Measurements from ENCODE around the gene STX16. TPM values are rescaled to one million over a fixed set of nuclear protein-coding genes. Genes with fewer than 3 reads are reported as not detected.

STX16 gene
- total and polyA plus RNA-seq, 2 donors (not counting 1 experiment from before 2014, with no cell fraction given), result 110 to 117 TPM

GRCh38 chr20:58650181-58650775 is 805 bp upstream of the STX16 start:
- H3K27me3 Mint-ChIP-seq, result no peaks in the 10 kb centered on the region
- peak overlapping the region; percentile 98 for H2AFZ ChIP-seq (ENCODE audit: insufficient read depth, low read depth, low read length, poor library complexity, severe bottlenecking)
- peaks cover 39% of the 10 kb centered on the region for H3K79me2 ChIP-seq (ENCODE audit: control insufficient read depth, insufficient read depth, low read length)
- peaks cover 0 to 3% (median 0%) of the 10 kb centered on the region in 4 experiments for H3K27me3 ChIP-seq (replicated peaks in 1 of 4; ENCODE audit: control extremely low read depth in 1 of 4, control insufficient read depth in 3 of 4, insufficient read depth in 4 of 4, low read length in 3 of 4)
- H3K27ac Mint-ChIP-seq, result no peak overlapping the region
- peak overlapping the region; percentile 84 to 95 for H3K27ac ChIP-seq (ENCODE audit: low read length in 2 of 2)
- peak overlapping the region; percentile 100 for H3K4me3 Mint-ChIP-seq
- under 1% methylated on average over 55 of the region's 62 CpGs for WGBS (ENCODE audit: insufficient coverage)
- peaks cover 20% of the 10 kb centered on the region for H3K4me1 Mint-ChIP-seq
- H3K9me3 ChIP-seq (ENCODE audit: control extremely low read depth in 1 of 3, control insufficient read depth in 2 of 3, insufficient read depth in 1 of 3, low read length in 2 of 3), result no peaks in the 10 kb centered on the region
- intact Hi-C loops (cut with micrococcal nuclease), result loop anchor here (1.0 to 5.0 kb wide), 7 partner anchors 15 to 1292 kb away; partner anchors contain the start of genes FAM217B, GNAS, GNAS-AS1 and PPP1R3D
- POLR2A ChIA-PET, result interaction anchor here (0.6 to 2.3 kb wide), 5 partner anchors 16 to 572 kb away, joined by 3 to 11 read pairs (median 3); partner anchors contain the start of gene VAPB
- H3K36me3 ChIP-seq (replicated peaks in 1 of 2; ENCODE audit: control extremely low read depth in 1 of 2, control insufficient read depth in 1 of 2, extremely low read depth in 1 of 2, insufficient read depth in 2 of 2, low read length in 1 of 2), result peaks cover 0 to 3% of the 10 kb centered on the region in 2 experiments
- H4K20me1 ChIP-seq (ENCODE audit: control insufficient read depth, insufficient read depth, low read length, poor library complexity, severe bottlenecking), result no peaks in the 10 kb centered on the region
- DNase-seq (peak; percentile 66), ATAC-seq (ENCODE audit: low read depth) (peak; percentile 14)
- H3K9me3 Mint-ChIP-seq (ENCODE audit: insufficient read depth), result no peaks in the 10 kb centered on the region
- TF ChIP-seq CTCF (IDR thresholded peaks at IDR 0.05) (no peak), EZH2 (IDR thresholded peaks at IDR 0.05; ENCODE audit: borderline replicate concordance, insufficient read depth, low read depth, low read length, poor library complexity, severe bottlenecking) (no peak)
- CTCF ChIA-PET, result interaction anchor here (0.7 to 3.3 kb wide), 11 partner anchors 9 to 437 kb away, joined by 3 to 19 read pairs (median 5); partner anchors contain the start of genes GNAS, NPEPL1 and VAPB
- peaks cover 14 to 20% of the 10 kb centered on the region in 2 donors for H3K4me1 ChIP-seq (ENCODE audit: control insufficient read depth in 2 of 2, insufficient read depth in 2 of 2, low read length in 2 of 2)
- H3K4me2 ChIP-seq (replicated peaks; ENCODE audit: low read depth, low read length, poor library complexity, severe bottlenecking), result peak overlapping the region; percentile 99
- H3K4me3 ChIP-seq (ENCODE audit: control extremely low read depth in 1 of 5, extremely low read depth in 1 of 5, insufficient read depth in 1 of 5, low read depth in 2 of 5, low read length in 4 of 5), result peak overlapping the region; percentile 87 to 99 (median 94)
- peak overlapping the region; percentile 94 for H3K9ac ChIP-seq (ENCODE audit: low read length)

- POLR2A ChIA-PET, result interaction anchor here (0.6 to 2.3 kb wide), 9 partner anchors 17 to 570 kb away, joined by 3 to 12 read pairs (median 3); partner anchors contain the start of genes ATP5F1E, RAB22A and VAPB
- TF ChIP-seq EZH2 (IDR thresholded peaks at IDR 0.05; ENCODE audit: borderline replicate concordance, insufficient read depth, low read depth, low read length, poor library complexity, severe bottlenecking) (no peak), CTCF (IDR thresholded peaks at IDR 0.05) (no peak)
- peak overlapping the region; percentile 87 to 99 (median 94) for H3K4me3 ChIP-seq (ENCODE audit: control extremely low read depth in 1 of 5, extremely low read depth in 1 of 5, insufficient read depth in 1 of 5, low read depth in 2 of 5, low read length in 4 of 5)
- peaks cover 52% of the 10 kb centered on the region for H3K79me2 ChIP-seq (ENCODE audit: control insufficient read depth, insufficient read depth, low read length)
- H3K4me2 ChIP-seq (replicated peaks; ENCODE audit: low read depth, low read length, poor library complexity, severe bottlenecking), result peak overlapping the region; percentile 99
- peak overlapping the region; percentile 84 to 95 for H3K27ac ChIP-seq (ENCODE audit: low read length in 2 of 2)
- peaks cover 0 to 6% of the 10 kb centered on the region in 2 experiments for H3K36me3 ChIP-seq (replicated peaks in 1 of 2; ENCODE audit: control extremely low read depth in 1 of 2, control insufficient read depth in 1 of 2, extremely low read depth in 1 of 2, insufficient read depth in 2 of 2, low read length in 1 of 2)
- Mint-ChIP-seq H3K4me3 (peak overlapping the region; percentile 100), H3K27me3 (no peaks in the 10 kb centered on the region), H3K27ac (peak overlapping the region; percentile 97), H3K9me3 (ENCODE audit: insufficient read depth) (no peaks in the 10 kb centered on the region), H3K4me1 (peaks cover 27% of the 10 kb centered on the region)
- peak overlapping the region; percentile 98 for H2AFZ ChIP-seq (ENCODE audit: insufficient read depth, low read depth, low read length, poor library complexity, severe bottlenecking)
- peaks cover 0 to 3% (median 0%) of the 10 kb centered on the region in 4 experiments for H3K27me3 ChIP-seq (replicated peaks in 1 of 4; ENCODE audit: control extremely low read depth in 1 of 4, control insufficient read depth in 3 of 4, insufficient read depth in 4 of 4, low read length in 3 of 4)
- no peaks in the 10 kb centered on the region for H3K9me3 ChIP-seq (ENCODE audit: control extremely low read depth in 1 of 3, control insufficient read depth in 2 of 3, insufficient read depth in 1 of 3, low read length in 2 of 3)
- intact Hi-C loops (cut with micrococcal nuclease), result loop anchor here (2.0 to 5.0 kb wide), 6 partner anchors 17 to 1291 kb away; partner anchors contain the start of genes FAM217B, GNAS, GNAS-AS1 and PPP1R3D
- DNase-seq (no peak), ATAC-seq (ENCODE audit: low read depth) (no peak)
- CTCF ChIA-PET, result interaction anchor here (0.6 to 3.3 kb wide), 16 partner anchors 8 to 441 kb away, joined by 3 to 19 read pairs (median 4); partner anchors contain the start of genes GNAS, NPEPL1 and VAPB
- peak overlapping the region; percentile 94 for H3K9ac ChIP-seq (ENCODE audit: low read length)
- peaks cover 1% of the 10 kb centered on the region for H4K20me1 ChIP-seq (ENCODE audit: control insufficient read depth, insufficient read depth, low read length, poor library complexity, severe bottlenecking)
- 0% methylated on average over 18 of the region's 18 CpGs for WGBS (ENCODE audit: insufficient coverage)
- peaks cover 14 to 20% of the 10 kb centered on the region in 2 donors for H3K4me1 ChIP-seq (ENCODE audit: control insufficient read depth in 2 of 2, insufficient read depth in 2 of 2, low read length in 2 of 2)
Measured at GRCh38 chr20:58651559-58651945, 469 bp downstream of the STX16 start.

Data from B cell (primary cell).